ENCODE data around the gene COG5.

The COG5 gene

DNA sequence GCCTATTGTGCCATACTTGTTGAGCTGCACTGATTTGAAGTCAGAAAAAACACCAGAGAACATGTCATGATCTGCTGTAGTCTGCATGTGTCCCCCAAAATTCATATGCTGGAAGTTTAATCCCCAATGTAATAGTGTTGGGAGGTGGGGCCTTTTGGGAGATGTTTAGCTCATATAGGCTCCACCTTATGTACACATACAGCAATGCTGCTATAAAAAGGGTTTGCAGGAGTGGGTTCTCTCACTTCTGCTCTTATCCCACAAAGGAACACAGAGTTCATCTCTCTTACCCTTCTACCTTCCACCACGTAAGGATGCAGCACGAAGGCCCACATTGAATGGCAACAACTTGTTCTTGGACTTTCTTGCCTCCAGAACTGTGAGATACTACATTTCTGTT, 70.8 kb downstream of the COG5 start:
- Histone ChIP-seq H3K4me1 (ENCODE audit: insufficient read depth, low read length, severe bottlenecking) (no peaks in the 10 kb centered on the region), H3K27ac (ENCODE audit: low read depth, low read length, poor library complexity, severe bottlenecking) (no peak overlapping the region), H3F3A (ENCODE audit: insufficient read depth, low read length) (no peaks in the 10 kb centered on the region), H2AFZ (ENCODE audit: low read length) (no peak overlapping the region), H3K27me3 (ENCODE audit: insufficient read depth, low read length) (no peaks in the 10 kb centered on the region), H3K4me2 (ENCODE audit: low read length) (no peak overlapping the region), H3K79me2 (ENCODE audit: insufficient read depth, low read length) (no peaks in the 10 kb centered on the region), H3K9ac (ENCODE audit: low read length) (no peak overlapping the region), H4K20me1 (ENCODE audit: insufficient read depth, low read length) (no peaks in the 10 kb centered on the region), H3K9me3 (ENCODE audit: low read length) (peaks cover 5% of the 10 kb centered on the region), H3K9me2 (ENCODE audit: low read depth, low read length) (no peaks in the 10 kb centered on the region), H3K4me3 (ENCODE audit: low read depth, low read length, poor library complexity, severe bottlenecking) (no peak overlapping the region), H3K36me3 (ENCODE audit: insufficient read depth, low read length) (no peaks in the 10 kb centered on the region)
- TF ChIP-seq EZH2 (IDR thresholded peaks at IDR 0.05; ENCODE audit: borderline replicate concordance, low read length): no peak
- TF ChIP-seq, protein P1, sequence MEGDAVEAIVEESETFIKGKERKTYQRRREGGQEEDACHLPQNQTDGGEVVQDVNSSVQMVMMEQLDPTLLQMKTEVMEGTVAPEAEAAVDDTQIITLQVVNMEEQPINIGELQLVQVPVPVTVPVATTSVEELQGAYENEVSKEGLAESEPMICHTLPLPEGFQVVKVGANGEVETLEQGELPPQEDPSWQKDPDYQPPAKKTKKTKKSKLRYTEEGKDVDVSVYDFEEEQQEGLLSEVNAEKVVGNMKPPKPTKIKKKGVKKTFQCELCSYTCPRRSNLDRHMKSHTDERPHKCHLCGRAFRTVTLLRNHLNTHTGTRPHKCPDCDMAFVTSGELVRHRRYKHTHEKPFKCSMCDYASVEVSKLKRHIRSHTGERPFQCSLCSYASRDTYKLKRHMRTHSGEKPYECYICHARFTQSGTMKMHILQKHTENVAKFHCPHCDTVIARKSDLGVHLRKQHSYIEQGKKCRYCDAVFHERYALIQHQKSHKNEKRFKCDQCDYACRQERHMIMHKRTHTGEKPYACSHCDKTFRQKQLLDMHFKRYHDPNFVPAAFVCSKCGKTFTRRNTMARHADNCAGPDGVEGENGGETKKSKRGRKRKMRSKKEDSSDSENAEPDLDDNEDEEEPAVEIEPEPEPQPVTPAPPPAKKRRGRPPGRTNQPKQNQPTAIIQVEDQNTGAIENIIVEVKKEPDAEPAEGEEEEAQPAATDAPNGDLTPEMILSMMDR (IDR thresholded peaks at IDR 0.05; ENCODE audit: low read length): no peak

DNA sequence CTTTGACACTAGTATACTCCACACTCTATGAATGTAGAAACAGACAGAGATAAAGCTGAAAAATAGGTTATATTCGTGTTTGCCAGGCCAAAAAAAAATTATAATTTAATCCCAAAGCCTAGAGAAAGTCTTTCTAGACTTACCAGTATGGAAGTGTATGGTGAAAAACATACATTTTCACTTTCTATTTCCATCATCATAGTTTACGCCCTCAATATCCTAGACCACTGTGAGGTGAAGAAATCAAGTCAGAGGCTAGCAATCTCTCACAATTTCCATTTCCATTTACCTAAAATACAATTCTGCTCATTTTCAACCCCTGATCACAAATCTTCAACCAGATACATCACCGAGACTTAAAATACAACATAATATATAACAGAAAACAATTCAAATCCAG, 77.7 kb downstream of the COG5 start:
- Histone ChIP-seq H3K36me3 (ENCODE audit: insufficient read depth, low read length) (no peaks in the 10 kb centered on the region), H4K20me1 (ENCODE audit: insufficient read depth, low read length) (no peaks in the 10 kb centered on the region), H3K9ac (ENCODE audit: low read length) (no peak overlapping the region), H3K4me2 (ENCODE audit: low read length) (no peak overlapping the region), H3K27me3 (ENCODE audit: insufficient read depth, low read length) (no peaks in the 10 kb centered on the region), H3K4me1 (ENCODE audit: insufficient read depth, low read length, severe bottlenecking) (no peaks in the 10 kb centered on the region), H3K9me2 (ENCODE audit: low read depth, low read length) (no peaks in the 10 kb centered on the region), H3K79me2 (ENCODE audit: insufficient read depth, low read length) (no peaks in the 10 kb centered on the region), H3K4me3 (ENCODE audit: low read depth, low read length, poor library complexity, severe bottlenecking) (no peak overlapping the region), H2AFZ (ENCODE audit: low read length) (no peak overlapping the region), H3K9me3 (ENCODE audit: low read length) (no peaks in the 10 kb centered on the region), H3K27ac (ENCODE audit: low read depth, low read length, poor library complexity, severe bottlenecking) (no peak overlapping the region), H3F3A (ENCODE audit: insufficient read depth, low read length) (no peaks in the 10 kb centered on the region)
- no peak for TF ChIP-seq EZH2 (IDR thresholded peaks at IDR 0.05; ENCODE audit: borderline replicate concordance, low read length)
- TF ChIP-seq, protein P1 (IDR thresholded peaks at IDR 0.05; ENCODE audit: low read length): no peak

DNA sequence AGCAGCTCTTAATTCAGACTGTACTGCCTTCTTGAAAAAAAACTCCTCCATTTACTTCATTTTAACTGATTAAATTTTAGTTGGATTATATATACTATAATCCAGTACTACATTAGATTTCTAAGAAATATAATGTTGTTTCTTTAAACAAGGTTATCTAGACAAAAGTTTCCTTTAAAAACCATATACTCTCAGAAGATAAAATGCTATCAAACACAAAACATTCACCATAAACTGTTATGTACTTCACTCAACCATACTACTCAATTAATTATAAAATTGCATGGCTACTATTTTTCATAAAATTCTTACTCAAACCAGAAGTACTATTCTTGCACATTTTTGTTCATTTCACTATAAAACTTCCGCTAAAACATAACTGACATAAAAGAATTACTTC, 81.1 kb downstream of the COG5 start:
- Histone ChIP-seq H2AFZ (ENCODE audit: low read length) (no peak overlapping the region), H3K27ac (ENCODE audit: low read depth, low read length, poor library complexity, severe bottlenecking) (no peak overlapping the region), H3K4me2 (ENCODE audit: low read length) (no peak overlapping the region), H3K9me3 (ENCODE audit: low read length) (no peaks in the 10 kb centered on the region), H3K27me3 (ENCODE audit: insufficient read depth, low read length) (no peaks in the 10 kb centered on the region), H3K9ac (ENCODE audit: low read length) (no peak overlapping the region), H3K36me3 (ENCODE audit: insufficient read depth, low read length) (no peaks in the 10 kb centered on the region), H3K4me3 (ENCODE audit: low read depth, low read length, poor library complexity, severe bottlenecking) (no peak overlapping the region), H3K79me2 (ENCODE audit: insufficient read depth, low read length) (no peaks in the 10 kb centered on the region), H3K9me2 (ENCODE audit: low read depth, low read length) (no peaks in the 10 kb centered on the region), H3K4me1 (ENCODE audit: insufficient read depth, low read length, severe bottlenecking) (no peaks in the 10 kb centered on the region), H4K20me1 (ENCODE audit: insufficient read depth, low read length) (no peaks in the 10 kb centered on the region), H3F3A (ENCODE audit: insufficient read depth, low read length) (no peaks in the 10 kb centered on the region)
- TF ChIP-seq, protein P1 (IDR thresholded peaks at IDR 0.05; ENCODE audit: low read length): no peak
- no peak for TF ChIP-seq EZH2 (IDR thresholded peaks at IDR 0.05; ENCODE audit: borderline replicate concordance, low read length)
